Measurements from ENCODE around the gene CHODL.

DNA sequence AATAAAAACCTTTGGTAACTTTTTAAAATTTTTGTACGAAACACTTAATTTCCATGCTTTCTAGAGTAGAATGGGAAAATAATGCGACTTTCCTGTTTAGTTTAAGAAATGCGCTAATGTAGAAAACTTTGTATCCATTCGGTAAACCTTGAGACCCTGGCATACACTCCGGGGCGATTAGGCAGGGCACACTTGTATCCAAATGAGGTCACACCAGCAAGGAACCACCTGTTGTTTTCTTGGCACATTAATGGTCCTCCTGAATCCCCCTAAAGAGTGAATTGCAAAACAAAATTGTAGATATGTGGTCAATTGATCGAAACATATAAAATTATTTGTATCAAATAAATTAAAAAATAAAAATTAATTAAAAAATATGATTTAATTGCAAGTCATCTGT is 25.2 kb downstream of the CHODL start:
- TF ChIP-seq CTCF (conservative IDR thresholded peaks at IDR 0.05; ENCODE audit: low read length): no peak
- TF ChIP-seq EZH2phosphoT487 (IDR thresholded peaks at IDR 0.05; ENCODE audit: borderline replicate concordance): no peak
